ENCODE results near the gene ITGB3.

The ITGB3 gene

GRCh38 chr17:47295037-47295873, 41.6 kb downstream of the ITGB3 start:
- DNase-seq (ENCODE audit: insufficient read length) (no peak), FAIRE-seq (no peak)
- TF ChIP-seq POLR2A (IDR thresholded peaks at IDR 0.05; ENCODE audit: low read depth, low read length), result no peak
- TF ChIP-seq TAF1 (IDR thresholded peaks at IDR 0.05; ENCODE audit: borderline replicate concordance, low read depth, low read length), result no peak
- no peak for TF ChIP-seq POLR2AphosphoS5 (IDR thresholded peaks at IDR 0.05; ENCODE audit: low read depth, low read length)

GRCh38 chr17:47295874-47296255, 42.2 kb downstream of the ITGB3 start:
- no peak for TF ChIP-seq POLR2AphosphoS5 (IDR thresholded peaks at IDR 0.05; ENCODE audit: low read depth, low read length)
- no peak for TF ChIP-seq POLR2A (IDR thresholded peaks at IDR 0.05; ENCODE audit: low read depth, low read length)
- TF ChIP-seq TAF1 (IDR thresholded peaks at IDR 0.05; ENCODE audit: borderline replicate concordance, low read depth, low read length), result no peak
- no peak for FAIRE-seq
- no peak for DNase-seq (ENCODE audit: insufficient read length)

- TF ChIP-seq POLR2A (IDR thresholded peaks at IDR 0.05; ENCODE audit: low read depth, low read length) (no peak), POLR2AphosphoS5 (IDR thresholded peaks at IDR 0.05; ENCODE audit: low read depth, low read length) (no peak), TAF1 (IDR thresholded peaks at IDR 0.05; ENCODE audit: borderline replicate concordance, low read depth, low read length) (no peak)
- DNase-seq (ENCODE audit: insufficient read length) (no peak), FAIRE-seq (no peak)
These were observed 44.2 kb downstream of the ITGB3 start for GRCh38 chr17:47297661-47298400.

- no peak for FAIRE-seq
- DNase-seq (ENCODE audit: insufficient read length), result no peak
- no peak for TF ChIP-seq POLR2AphosphoS5 (IDR thresholded peaks at IDR 0.05; ENCODE audit: low read depth, low read length)
- TF ChIP-seq POLR2A (IDR thresholded peaks at IDR 0.05; ENCODE audit: low read depth, low read length), result no peak
- no peak for TF ChIP-seq TAF1 (IDR thresholded peaks at IDR 0.05; ENCODE audit: borderline replicate concordance, low read depth, low read length)
These were observed 45.1 kb downstream of the ITGB3 start for GRCh38 chr17:47298712-47299111.

- TF ChIP-seq POLR2A (IDR thresholded peaks at IDR 0.05; ENCODE audit: low read depth, low read length) (no peak), TAF1 (IDR thresholded peaks at IDR 0.05; ENCODE audit: borderline replicate concordance, low read depth, low read length) (no peak), POLR2AphosphoS5 (IDR thresholded peaks at IDR 0.05; ENCODE audit: low read depth, low read length) (no peak)
- DNase-seq (ENCODE audit: insufficient read length) (no peak), FAIRE-seq (no peak)
These were observed 45.7 kb downstream of the ITGB3 start for GRCh38 chr17:47299239-47299910.

GRCh38 chr17:47300718-47301117, 47.1 kb downstream of the ITGB3 start:
- DNase-seq (ENCODE audit: insufficient read length), result no peak
- TF ChIP-seq POLR2AphosphoS5 (IDR thresholded peaks at IDR 0.05; ENCODE audit: low read depth, low read length) (no peak), TAF1 (IDR thresholded peaks at IDR 0.05; ENCODE audit: borderline replicate concordance, low read depth, low read length) (no peak), POLR2A (IDR thresholded peaks at IDR 0.05; ENCODE audit: low read depth, low read length) (no peak)
- no peak for FAIRE-seq

- no peak for FAIRE-seq
- no peak for DNase-seq (ENCODE audit: insufficient read length)
- TF ChIP-seq TAF1 (IDR thresholded peaks at IDR 0.05; ENCODE audit: borderline replicate concordance, low read depth, low read length) (no peak), POLR2A (IDR thresholded peaks at IDR 0.05; ENCODE audit: low read depth, low read length) (no peak), POLR2AphosphoS5 (IDR thresholded peaks at IDR 0.05; ENCODE audit: low read depth, low read length) (no peak)
These were observed 47.5 kb downstream of the ITGB3 start for GRCh38 chr17:47301161-47301560.

GRCh38 chr17:47301831-47302230, 48.2 kb downstream of the ITGB3 start:
- DNase-seq (ENCODE audit: insufficient read length) (no peak), FAIRE-seq (peak; percentile 51)
- TF ChIP-seq POLR2A (IDR thresholded peaks at IDR 0.05; ENCODE audit: low read depth, low read length) (no peak), TAF1 (IDR thresholded peaks at IDR 0.05; ENCODE audit: borderline replicate concordance, low read depth, low read length) (no peak), POLR2AphosphoS5 (IDR thresholded peaks at IDR 0.05; ENCODE audit: low read depth, low read length) (no peak)

GRCh38 chr17:47304186-47304585, 50.6 kb downstream of the ITGB3 start:
- TF ChIP-seq TAF1 (IDR thresholded peaks at IDR 0.05; ENCODE audit: borderline replicate concordance, low read depth, low read length) (no peak), POLR2A (IDR thresholded peaks at IDR 0.05; ENCODE audit: low read depth, low read length) (no peak), POLR2AphosphoS5 (IDR thresholded peaks at IDR 0.05; ENCODE audit: low read depth, low read length) (no peak)
- no peak for DNase-seq (ENCODE audit: insufficient read length)
- FAIRE-seq, result no peak

GRCh38 chr17:47305302-47305923, 51.8 kb downstream of the ITGB3 start:
- DNase-seq (ENCODE audit: insufficient read length) (no peak), FAIRE-seq (no peak)
- TF ChIP-seq POLR2AphosphoS5 (IDR thresholded peaks at IDR 0.05; ENCODE audit: low read depth, low read length) (no peak), POLR2A (IDR thresholded peaks at IDR 0.05; ENCODE audit: low read depth, low read length) (no peak), TAF1 (IDR thresholded peaks at IDR 0.05; ENCODE audit: borderline replicate concordance, low read depth, low read length) (no peak)

- no peak for FAIRE-seq
- TF ChIP-seq POLR2A (IDR thresholded peaks at IDR 0.05; ENCODE audit: low read depth, low read length), result no peak
- DNase-seq (ENCODE audit: insufficient read length), result no peak
These were observed 56.6 kb downstream of the ITGB3 start for GRCh38 chr17:47310186-47310733.

Data from GM12892 (cell line).